H1 (cell line): ENCODE measurements around the gene MBLAC2. TPM values are rescaled to one million over a fixed set of nuclear protein-coding genes. Genes with fewer than 3 reads are reported as not detected.

Experiments
- FOSL1 ChIP-seq: IDR thresholded peaks from 2 replicates; pipeline ENCODE4 v1.6.1; 2011; ENCODE audit warnings: mild to moderate bottlenecking, low read depth, low read length, moderate library complexity; ENCODE audit not compliant: insufficient read depth
- MAFK ChIP-seq: IDR thresholded peaks from 2 replicates; pipeline ENCODE4 v1.6.1; 2012; ENCODE audit warnings: low read depth, mild to moderate bottlenecking, improper control_type of control experiment, low read length
- RXRA ChIP-seq: IDR thresholded peaks from 2 replicates; pipeline ENCODE4 v1.6.1; 2011; ENCODE audit warnings: low read depth, mild to moderate bottlenecking, low read length, moderate library complexity; ENCODE audit not compliant: insufficient read depth
- TAF1 ChIP-seq: IDR thresholded peaks from 2 replicates; pipeline ENCODE4 v1.6.1; 2011; ENCODE audit warnings: mild to moderate bottlenecking, low read depth, low read length
- polyA plus RNA-seq, 7 experiments: library from polyadenylated mRNA; depleted of rRNA in 3 of 7; stranded (reverse) in 5 of 7; unstranded in 2 of 7; fragments of >200 nt in 5 of 7; fragments of 200-250 nt in 2 of 7; gene quantifications; 1 replicate in 5 of 7; 2 replicates in 1 of 7; 4 replicates in 1 of 7; pipeline versions ENCODE4 v1.2.1 to v1.2.3, GENCODE V29; 2011 to 2013; ENCODE audit warnings: missing spikeins in 2 of 7, mixed read lengths in 2 of 7
- total RNA-seq: library from RNA; stranded (reverse); fragmentation: NEBNext Ultra II Directional; extraction: Animal tissue kit (Norgen Biotek cat#: 25700); gene quantifications from 2 replicates; pipeline ENCODE4 v1.2.1, GENCODE V29; 2021

Gene MBLAC2
- total and polyA plus RNA-seq, 2 of the 8 experiments (the other 6 are each of a cell fraction or from before 2014, with no cell fraction given), result 2.8 to 6.7 TPM

DNA sequence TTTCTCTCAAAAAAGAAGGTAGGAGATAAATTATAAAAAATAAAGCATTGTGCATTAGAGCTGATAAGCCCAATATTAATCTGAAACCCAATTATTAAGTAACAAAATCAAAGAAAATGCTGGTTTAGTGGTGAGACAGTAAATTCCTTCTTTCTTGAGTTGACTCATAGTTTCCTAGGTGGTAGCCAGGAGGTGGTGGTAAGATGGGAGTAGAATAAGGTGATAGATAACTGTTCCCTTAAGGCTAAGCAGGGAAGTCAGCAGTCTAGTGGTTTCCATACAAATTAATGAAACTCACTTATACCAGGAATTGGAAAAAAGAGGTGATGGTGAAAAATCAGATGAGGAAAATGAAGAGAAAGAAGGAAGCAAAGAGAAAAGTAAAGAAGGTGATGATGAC is 31.6 kb upstream of the MBLAC2 start (continued):
- TF ChIP-seq RXRA (no peak), TAF1 (no peak), MAFK (no peak), FOSL1 (no peak)
- TF ChIP-seq, all 59 proteins: peak for 0
